Diencephalon (tissue), 1 donor: ENCODE measurements around the gene CCR8. TPM values are rescaled to one million over a fixed set of nuclear protein-coding genes. Genes with fewer than 3 reads are reported as not detected.

ENCODE experiments used
- total RNA-seq: library from RNA; depleted of rRNA; stranded (reverse); fragments of >200 nt; gene quantifications from one replicate; pipeline ENCODE4 v1.2.3, GENCODE V29; 2014

CCR8 gene, protein sequence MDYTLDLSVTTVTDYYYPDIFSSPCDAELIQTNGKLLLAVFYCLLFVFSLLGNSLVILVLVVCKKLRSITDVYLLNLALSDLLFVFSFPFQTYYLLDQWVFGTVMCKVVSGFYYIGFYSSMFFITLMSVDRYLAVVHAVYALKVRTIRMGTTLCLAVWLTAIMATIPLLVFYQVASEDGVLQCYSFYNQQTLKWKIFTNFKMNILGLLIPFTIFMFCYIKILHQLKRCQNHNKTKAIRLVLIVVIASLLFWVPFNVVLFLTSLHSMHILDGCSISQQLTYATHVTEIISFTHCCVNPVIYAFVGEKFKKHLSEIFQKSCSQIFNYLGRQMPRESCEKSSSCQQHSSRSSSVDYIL
- total RNA-seq = not detected

DNA sequence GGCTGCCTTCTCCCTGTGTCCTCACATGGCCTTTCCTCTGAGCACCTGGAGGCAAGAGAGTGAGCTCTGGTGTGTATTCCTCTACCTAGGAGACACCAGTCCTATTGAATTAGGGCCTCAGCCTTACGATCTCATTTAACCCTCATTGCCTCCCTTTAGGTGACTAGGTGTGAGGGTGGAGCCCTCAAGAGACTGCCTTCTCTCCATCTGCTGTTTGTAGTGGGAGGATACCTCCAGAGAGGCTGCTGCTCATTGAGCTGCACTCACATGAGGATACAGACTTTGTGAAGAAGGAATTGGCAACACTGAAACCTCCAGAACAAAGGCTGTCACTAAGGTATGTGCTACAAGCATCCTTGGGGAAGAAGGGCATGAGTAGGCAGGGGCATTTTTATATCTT lies at the start of gene CCR8:
Gene CCR8 (plus strand): TSS at position 217 of the 400 bp plus-strand sequence. CDS start 2,623 bp downstream, outside the sequence.

DNA sequence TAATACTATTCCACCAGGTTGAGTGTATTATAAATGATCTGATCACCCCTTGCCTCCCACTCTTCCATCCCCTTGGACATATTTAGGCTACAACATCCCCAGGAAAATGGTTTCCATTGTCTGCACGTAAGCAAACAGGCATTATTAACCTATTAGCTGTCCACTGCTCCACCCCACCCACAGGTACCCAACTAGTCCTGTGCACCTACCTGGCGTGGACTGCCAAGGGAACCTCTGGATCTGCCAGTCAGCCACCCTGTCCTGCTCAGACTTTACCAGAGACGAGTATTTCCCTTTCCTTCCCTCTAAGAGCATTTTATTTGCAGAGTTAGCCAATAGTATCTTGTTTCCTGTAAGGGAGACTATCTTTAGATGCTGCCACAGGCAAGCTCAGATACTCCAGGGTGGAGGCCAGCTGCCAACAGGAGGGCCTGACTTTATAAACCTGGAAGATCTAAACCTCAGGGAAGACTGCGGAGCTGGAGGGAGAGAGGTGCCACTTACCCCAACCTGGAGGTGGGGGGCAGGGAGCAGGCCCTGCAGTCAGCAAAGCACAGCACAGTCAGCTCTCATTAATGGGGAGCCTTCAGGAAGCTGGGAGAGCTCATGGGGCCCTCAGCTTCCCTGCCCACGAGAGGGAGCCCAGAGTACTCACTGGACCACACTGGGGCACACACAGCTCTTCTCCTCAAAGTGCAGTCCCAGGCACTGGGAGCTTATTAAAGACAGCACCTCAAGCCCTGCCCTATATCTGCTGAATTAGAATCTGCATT lies 49.6 kb upstream of the CCR8 start, which contains the start of gene CX3CR1:
Gene CX3CR1 (minus strand): TSS at position 292 of the 773 bp plus-strand sequence. CDS start 13,527 bp downstream, outside the sequence.

Other genes with a start within 250 kb of the CCR8 start
- gene GORASP1, start 222.1 kb upstream of the CCR8 start, total RNA-seq = 40.8 TPM
- 3.2 TPM for gene TTC21A, start 222.0 kb upstream of the CCR8 start, total RNA-seq
- 6.9 TPM for gene CSRNP1, start 176.1 kb upstream of the CCR8 start, total RNA-seq
- gene XIRP1, start 137.1 kb upstream of the CCR8 start, total RNA-seq = under 0.01 TPM
- 28.8 TPM for gene CX3CR1, start 49.7 kb upstream of the CCR8 start, total RNA-seq
- gene SLC25A38, start 53.7 kb downstream of the CCR8 start, total RNA-seq = 18.7 TPM
- 1,160 TPM for gene RPSA, start 77.0 kb downstream of the CCR8 start, total RNA-seq
- gene MOBP, start 138.0 kb downstream of the CCR8 start, total RNA-seq = 0.92 TPM